KMS-11 (cell line): ENCODE results near the gene ZPBP2.

ENCODE experiments used
- H2AFZ ChIP-seq: fragments of 200-600 bp; sonication (generic); 2 replicates; pipeline ENCODE4 v1.6.1; 2016; ENCODE audit warnings: antibody characterized with exemption, mixed run types, low read depth
- H3K27ac ChIP-seq: fragments of 200-600 bp; sonication (generic); 2 replicates; pipeline ENCODE4 v1.6.1; 2016; ENCODE audit warnings: mild to moderate bottlenecking, mixed run types
- H3K27me3 ChIP-seq: fragments of 200-600 bp; sonication (generic); 2 replicates; pipeline ENCODE4 v1.6.1; 2017; ENCODE audit warnings: mild to moderate bottlenecking, low read depth, mixed run types, moderate library complexity; ENCODE audit not compliant: insufficient read depth
- H3K36me3 ChIP-seq: fragments of 200-600 bp; sonication (generic); 2 replicates; pipeline ENCODE4 v1.6.1; 2017; ENCODE audit warnings: mild to moderate bottlenecking, mixed run types; ENCODE audit not compliant: insufficient read depth
- H3K4me1 ChIP-seq: fragments of 200-600 bp; sonication (generic); 2 replicates; pipeline ENCODE4 v1.6.1; 2016; ENCODE audit warnings: mild to moderate bottlenecking, low read depth, mixed run types; ENCODE audit not compliant: poor library complexity, severe bottlenecking
- H3K4me2 ChIP-seq: fragments of 200-600 bp; sonication (generic); 2 replicates; pipeline ENCODE4 v1.7.0; 2016; ENCODE audit warnings: mild to moderate bottlenecking, mixed run types
- H3K4me3 ChIP-seq: fragments of 200-600 bp; sonication (generic); IDR thresholded peaks from 2 replicates; pipeline ENCODE4 v1.6.1; 2017; ENCODE audit warnings: low read depth, low read length, mixed read lengths; ENCODE audit not compliant: insufficient read depth
- H3K79me2 ChIP-seq: fragments of 200-600 bp; sonication (generic); 2 replicates; pipeline ENCODE4 v1.6.1; 2016; ENCODE audit warnings: low read depth, mixed run types; ENCODE audit not compliant: insufficient read depth
- H3K9ac ChIP-seq: fragments of 200-600 bp; sonication (generic); 2 replicates; pipeline ENCODE4 v1.6.1; 2016; ENCODE audit warnings: mild to moderate bottlenecking, mixed run types
- H4K20me1 ChIP-seq: fragments of 200-600 bp; sonication (generic); 2 replicates; pipeline ENCODE4 v1.6.1; 2016; ENCODE audit warnings: mild to moderate bottlenecking, mixed run types; ENCODE audit not compliant: insufficient read depth
- TF ChIP-seq, protein P1 (sequence below): fragments of 200-600 bp; sonication (generic); conservative IDR thresholded peaks from 2 replicates; pipeline ENCODE4 v1.6.1; 2017; ENCODE audit warnings: low read depth, mild to moderate bottlenecking, antibody characterized with exemption, low read length, moderate library complexity, mixed read lengths

Gene ZPBP2

GRCh38 chr17:39831588-39831987, 36.4 kb upstream of the ZPBP2 start:
- H3K4me2 ChIP-seq, result no peak overlapping the region
- H4K20me1 ChIP-seq, result no peaks in the 10 kb centered on the region
- TF ChIP-seq, protein P1, sequence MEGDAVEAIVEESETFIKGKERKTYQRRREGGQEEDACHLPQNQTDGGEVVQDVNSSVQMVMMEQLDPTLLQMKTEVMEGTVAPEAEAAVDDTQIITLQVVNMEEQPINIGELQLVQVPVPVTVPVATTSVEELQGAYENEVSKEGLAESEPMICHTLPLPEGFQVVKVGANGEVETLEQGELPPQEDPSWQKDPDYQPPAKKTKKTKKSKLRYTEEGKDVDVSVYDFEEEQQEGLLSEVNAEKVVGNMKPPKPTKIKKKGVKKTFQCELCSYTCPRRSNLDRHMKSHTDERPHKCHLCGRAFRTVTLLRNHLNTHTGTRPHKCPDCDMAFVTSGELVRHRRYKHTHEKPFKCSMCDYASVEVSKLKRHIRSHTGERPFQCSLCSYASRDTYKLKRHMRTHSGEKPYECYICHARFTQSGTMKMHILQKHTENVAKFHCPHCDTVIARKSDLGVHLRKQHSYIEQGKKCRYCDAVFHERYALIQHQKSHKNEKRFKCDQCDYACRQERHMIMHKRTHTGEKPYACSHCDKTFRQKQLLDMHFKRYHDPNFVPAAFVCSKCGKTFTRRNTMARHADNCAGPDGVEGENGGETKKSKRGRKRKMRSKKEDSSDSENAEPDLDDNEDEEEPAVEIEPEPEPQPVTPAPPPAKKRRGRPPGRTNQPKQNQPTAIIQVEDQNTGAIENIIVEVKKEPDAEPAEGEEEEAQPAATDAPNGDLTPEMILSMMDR, result no peak
- H3K4me3 ChIP-seq, result no peak overlapping the region
- H2AFZ ChIP-seq, result no peak overlapping the region
- H3K27me3 ChIP-seq, result no peaks in the 10 kb centered on the region
- H3K36me3 ChIP-seq, result peaks cover 40% of the 10 kb centered on the region; the same call in 1 of the 2 replicates
- peaks cover 65% of the 10 kb centered on the region for H3K79me2 ChIP-seq
- H3K9ac ChIP-seq, result no peak overlapping the region
- peaks cover 45% of the 10 kb centered on the region for H3K4me1 ChIP-seq
- H3K27ac ChIP-seq, result no peak overlapping the region

DNA sequence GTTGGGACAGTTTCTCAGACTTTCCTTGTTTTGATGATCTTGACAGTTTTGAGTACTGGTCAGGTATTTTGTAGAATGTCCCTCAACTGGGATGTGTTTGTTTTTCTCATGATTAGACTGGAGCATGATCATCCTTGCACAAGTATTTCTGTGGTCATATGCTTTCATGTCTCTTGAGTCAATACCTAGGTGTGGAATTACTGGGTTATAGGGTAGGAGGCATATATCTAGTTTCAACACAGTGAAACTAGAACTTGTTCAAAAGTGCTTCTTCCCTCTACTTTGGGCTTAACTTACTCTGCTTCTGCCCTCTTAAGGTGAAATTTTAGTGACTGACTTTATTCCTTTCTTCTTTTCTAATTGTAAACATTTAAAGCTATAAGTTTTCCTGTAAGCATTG, 34.0 kb upstream of the ZPBP2 start:
- H3K27ac ChIP-seq, result peak overlapping the region; percentile 25
- no peak overlapping the region for H2AFZ ChIP-seq
- TF ChIP-seq, protein P1, result no peak
- no peak overlapping the region; the same call in 1 of the 2 replicates for H3K4me2 ChIP-seq
- no peaks in the 10 kb centered on the region for H4K20me1 ChIP-seq
- H3K79me2 ChIP-seq, result peaks cover 87% of the 10 kb centered on the region
- no peak overlapping the region for H3K9ac ChIP-seq
- peaks cover 21% of the 10 kb centered on the region; the same call in 1 of the 2 replicates for H3K36me3 ChIP-seq
- H3K4me3 ChIP-seq, result no peak overlapping the region
- H3K27me3 ChIP-seq, result no peaks in the 10 kb centered on the region
- H3K4me1 ChIP-seq, result peaks cover 57% of the 10 kb centered on the region

- Histone ChIP-seq H3K4me3 (no peak overlapping the region), H3K4me2 (no peak overlapping the region; the same call in 1 of the 2 replicates), H3K36me3 (peaks cover 18% of the 10 kb centered on the region; the same call in 1 of the 2 replicates), H4K20me1 (no peaks in the 10 kb centered on the region), H3K27ac (no peak overlapping the region; the same call in 1 of the 2 replicates), H3K27me3 (no peaks in the 10 kb centered on the region), H3K4me1 (peaks cover 62% of the 10 kb centered on the region), H3K9ac (no peak overlapping the region), H3K79me2 (peaks cover 93% of the 10 kb centered on the region), H2AFZ (no peak overlapping the region)
- TF ChIP-seq, protein P1, result no peak
Observed at GRCh38 chr17:39835038-39835786, 32.8 kb upstream of the ZPBP2 start.

DNA sequence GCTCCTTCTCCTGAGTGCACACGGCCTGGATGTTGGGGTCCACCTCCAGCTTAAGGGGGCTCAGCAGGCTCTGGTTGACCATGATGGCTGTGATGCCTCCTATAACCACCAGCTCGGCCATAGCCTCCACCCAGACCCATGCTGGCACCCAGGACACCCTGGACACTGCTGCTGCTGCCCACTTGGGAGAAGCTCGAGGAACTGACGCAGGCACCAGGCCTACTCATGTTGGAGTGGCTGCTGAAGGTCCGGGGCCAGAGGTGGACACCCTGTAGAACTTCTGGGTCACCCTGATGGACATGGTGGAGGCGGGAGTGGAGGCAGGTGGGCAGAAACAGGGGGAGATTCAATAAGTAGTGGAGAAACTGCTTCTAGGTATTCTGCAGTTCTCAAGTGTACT, 31.9 kb upstream of the ZPBP2 start:
- H3K4me1 ChIP-seq, result peaks cover 66% of the 10 kb centered on the region
- peaks cover 21% of the 10 kb centered on the region; the same call in 1 of the 2 replicates for H3K36me3 ChIP-seq
- no peaks in the 10 kb centered on the region for H3K27me3 ChIP-seq
- H3K79me2 ChIP-seq, result peaks cover 95% of the 10 kb centered on the region
- H2AFZ ChIP-seq, result no peak overlapping the region
- H3K27ac ChIP-seq, result no peak overlapping the region
- no peaks in the 10 kb centered on the region for H4K20me1 ChIP-seq
- TF ChIP-seq, protein P1, result no peak
- H3K4me3 ChIP-seq, result no peak overlapping the region
- no peak overlapping the region for H3K9ac ChIP-seq
- H3K4me2 ChIP-seq, result no peak overlapping the region
